Trophoblast cell (in vitro differentiated cells and primary cell): Measurements from ENCODE around the gene KCTD2.

Experiments used
- DNase-seq, 2 donors: peaks; one replicate each; pipeline ENCODE4 v3.0.0-alpha.2; 2016
- H2AFZ ChIP-seq: 2 replicates; pipeline ENCODE4 v1.6.1; 2013; ENCODE audit warnings: low read length, moderate library complexity, mild to moderate bottlenecking; ENCODE audit not compliant: insufficient read depth, poor library complexity
- H2AK5ac ChIP-seq: 2 replicates; pipeline ENCODE4 v1.6.1; 2013; ENCODE audit warnings: mild to moderate bottlenecking, low read length
- H2BK120ac ChIP-seq: 2 replicates; pipeline ENCODE4 v1.6.1; 2013; ENCODE audit warnings: low read length, mild to moderate bottlenecking, moderate library complexity; ENCODE audit not compliant: insufficient read depth, poor library complexity
- H2BK12ac ChIP-seq: 2 replicates; pipeline ENCODE4 v1.6.1; 2013; ENCODE audit warnings: mild to moderate bottlenecking, low read length, moderate library complexity
- H2BK5ac ChIP-seq: 2 replicates; pipeline ENCODE4 v1.6.1; 2013; ENCODE audit warnings: low read length, low read depth, moderate library complexity, mild to moderate bottlenecking; ENCODE audit not compliant: poor library complexity
- H3K14ac ChIP-seq: 2 replicates; pipeline ENCODE4 v1.6.1; 2013; ENCODE audit warnings: mild to moderate bottlenecking, low read length
- H3K18ac ChIP-seq: 2 replicates; pipeline ENCODE4 v1.6.1; 2013; ENCODE audit warnings: mild to moderate bottlenecking, low read length
- H3K23ac ChIP-seq: 2 replicates; pipeline ENCODE4 v1.6.1; 2013; ENCODE audit warnings: low read length
- H3K27ac ChIP-seq: 2 replicates; pipeline ENCODE4 v1.5.1; 2013; ENCODE audit warnings: low read depth, mild to moderate bottlenecking, inconsistent platforms, low read length, moderate library complexity
- H3K27me3 ChIP-seq: 2 replicates; pipeline ENCODE4 v1.6.1; 2013; ENCODE audit warnings: inconsistent platforms, mild to moderate bottlenecking, low read length, moderate library complexity; ENCODE audit not compliant: insufficient read depth
- H3K36me3 ChIP-seq, 2 experiments: 1 replicate in 1 of 2; 2 replicates in 1 of 2; pipeline ENCODE4 v1.6.1; 2013; ENCODE audit warnings: low read length in 2 of 2, mild to moderate bottlenecking in 2 of 2, moderate library complexity in 1 of 2; ENCODE audit not compliant: insufficient read depth in 2 of 2, control insufficient read depth in 1 of 2
- H3K4ac ChIP-seq: 2 replicates; pipeline ENCODE4 v1.6.1; 2013; ENCODE audit warnings: low read depth, mild to moderate bottlenecking, low read length, moderate library complexity
- H3K4me1 ChIP-seq, 2 experiments: 1 replicate in 1 of 2; 2 replicates in 1 of 2; pipeline ENCODE4 v1.6.1; 2013; ENCODE audit warnings: low read length in 2 of 2, mild to moderate bottlenecking in 2 of 2, moderate library complexity in 1 of 2; ENCODE audit not compliant: insufficient read depth in 2 of 2, control insufficient read depth in 1 of 2
- H3K4me2 ChIP-seq: 2 replicates; pipeline ENCODE4 v1.6.1; 2013; ENCODE audit warnings: inconsistent platforms, mild to moderate bottlenecking, low read length, moderate library complexity
- H3K4me3 ChIP-seq: 2 replicates; pipeline ENCODE4 v1.5.1; 2013; ENCODE audit warnings: mild to moderate bottlenecking, low read depth, low read length, inconsistent platforms
- H3K79me1 ChIP-seq: one replicate; pipeline ENCODE4 v1.6.1; 2013; ENCODE audit warnings: low read length
- H3K79me2 ChIP-seq: 2 replicates; pipeline ENCODE4 v1.6.1; 2013; ENCODE audit warnings: low read length, mild to moderate bottlenecking; ENCODE audit not compliant: control insufficient read depth, insufficient read depth, poor library complexity
- H3K9ac ChIP-seq: 2 replicates; pipeline ENCODE4 v1.6.1; 2013; ENCODE audit warnings: mild to moderate bottlenecking, low read length
- H3K9me3 ChIP-seq: 2 replicates; pipeline ENCODE4 v1.6.1; 2013; ENCODE audit warnings: low read depth, mild to moderate bottlenecking, control low read depth, inconsistent platforms, low read length; ENCODE audit not compliant: insufficient read depth
- H4K12ac ChIP-seq: 2 replicates; pipeline ENCODE4 v1.6.1; 2013; ENCODE audit warnings: low read depth, mild to moderate bottlenecking, low read length, moderate library complexity
- H4K8ac ChIP-seq: 2 replicates; pipeline ENCODE4 v1.6.1; 2013; ENCODE audit warnings: low read depth, mild to moderate bottlenecking, low read length, moderate library complexity
- H4K91ac ChIP-seq: one replicate; pipeline ENCODE4 v1.6.1; 2013; ENCODE audit warnings: low read depth, mild to moderate bottlenecking, low read length, moderate library complexity
- WGBS: extraction: QIAGEN DNeasy Blood & Tissue Kit; methylation state at CpG from one replicate; pipeline ENCODE4 v1.1.7; 2013; ENCODE audit warnings: missing lambda C conversion rate; ENCODE audit not compliant: insufficient read length, insufficient coverage; ENCODE audit errors: extremely low coverage; 5-methylcytosine and 5-hydroxymethylcytosine counted together

The KCTD2 gene

GRCh38 chr17:75093548-75094158 lies 46.6 kb downstream of the KCTD2 start:
- Histone ChIP-seq H3K9ac (no peak overlapping the region), H2BK12ac (peak overlapping the region; percentile 91), H3K4me2 (peak overlapping the region; percentile 37), H4K8ac (peak overlapping the region; percentile 77), H3K4ac (peak overlapping the region; percentile 64), H3K36me3 (peaks cover 6 to 9% of the 10 kb centered on the region in 2 experiments), H2AFZ (no peak overlapping the region), H3K79me2 (peaks cover 10% of the 10 kb centered on the region), H2AK5ac (peak overlapping the region; percentile 93), H2BK120ac (peak overlapping the region; percentile 79), H3K27ac (peak overlapping the region; percentile 65), H4K12ac (peak overlapping the region; percentile 45), H3K27me3 (no peaks in the 10 kb centered on the region), H3K79me1 (peaks cover 22% of the 10 kb centered on the region), H3K4me3 (no peak overlapping the region), H3K14ac (peak overlapping the region; percentile 88), H3K9me3 (peaks cover 5% of the 10 kb centered on the region), H3K4me1 (peaks cover 43 to 46% of the 10 kb centered on the region in 2 experiments), H3K23ac (no peak overlapping the region), H3K18ac (peak overlapping the region; percentile 87), H4K91ac (peak overlapping the region; percentile 92), H2BK5ac (peak overlapping the region; percentile 68)
- peak; percentile 94 to 96 for DNase-seq
- WGBS, result no CpG with 5 or more reads among the region's 18 CpGs

- Histone ChIP-seq H3K23ac (no peak overlapping the region), H2AFZ (no peak overlapping the region), H3K27ac (no peak overlapping the region), H2BK12ac (peak overlapping the region; percentile 39), H2AK5ac (peak overlapping the region; percentile 10), H3K79me2 (peaks cover 6% of the 10 kb centered on the region), H4K8ac (no peak overlapping the region), H3K4me1 (peaks cover 38 to 39% of the 10 kb centered on the region in 2 experiments), H3K36me3 (peaks cover 13 to 14% of the 10 kb centered on the region in 2 experiments), H2BK5ac (no peak overlapping the region), H3K9me3 (peaks cover 5% of the 10 kb centered on the region), H3K4me3 (no peak overlapping the region), H3K4me2 (no peak overlapping the region), H3K18ac (peak overlapping the region; percentile 10), H3K4ac (no peak overlapping the region), H4K12ac (no peak overlapping the region), H3K79me1 (peaks cover 19% of the 10 kb centered on the region), H3K9ac (no peak overlapping the region), H2BK120ac (no peak overlapping the region), H4K91ac (peak overlapping the region; percentile 29), H3K14ac (peak overlapping the region; percentile 8), H3K27me3 (no peaks in the 10 kb centered on the region)
- peak in 1 of 2 donors; percentile 46 for DNase-seq
- WGBS, result no CpG with 5 or more reads among the region's 16 CpGs
Measured at GRCh38 chr17:75094871-75095399, 47.9 kb downstream of the KCTD2 start.

- peaks cover 33% of the 10 kb centered on the region in 2 experiments for H3K4me1 ChIP-seq
- no peak overlapping the region for H2BK12ac ChIP-seq
- H4K91ac ChIP-seq, result peak overlapping the region; percentile 15
- H3K9me3 ChIP-seq, result peaks cover 8% of the 10 kb centered on the region
- H3K27ac ChIP-seq, result peak overlapping the region; percentile 8
- H2BK5ac ChIP-seq, result no peak overlapping the region
- DNase-seq, result peak; percentile 93 to 95
- H3K27me3 ChIP-seq, result no peaks in the 10 kb centered on the region
- no peak overlapping the region for H2BK120ac ChIP-seq
- H3K4me2 ChIP-seq, result no peak overlapping the region
- no peak overlapping the region for H4K12ac ChIP-seq
- no peak overlapping the region for H3K18ac ChIP-seq
- no peak overlapping the region for H3K4me3 ChIP-seq
- no peak overlapping the region for H3K4ac ChIP-seq
- H2AFZ ChIP-seq, result no peak overlapping the region
- no peak overlapping the region for H3K14ac ChIP-seq
- peaks cover 22% of the 10 kb centered on the region in 2 experiments for H3K36me3 ChIP-seq
- WGBS, result no CpG with 5 or more reads among the region's 14 CpGs
- H3K9ac ChIP-seq, result no peak overlapping the region
- H3K79me1 ChIP-seq, result peaks cover 16% of the 10 kb centered on the region
- no peak overlapping the region for H4K8ac ChIP-seq
- H2AK5ac ChIP-seq, result no peak overlapping the region
- no peak overlapping the region for H3K23ac ChIP-seq
- H3K79me2 ChIP-seq, result peaks cover 5% of the 10 kb centered on the region
Measured at GRCh38 chr17:75096082-75096625, 49.1 kb downstream of the KCTD2 start.

- Histone ChIP-seq H4K91ac (peak overlapping the region; percentile 16), H3K4me3 (no peak overlapping the region), H2AFZ (no peak overlapping the region), H3K14ac (no peak overlapping the region), H2AK5ac (peak overlapping the region; percentile 0), H3K4me1 (peaks cover 18 to 20% of the 10 kb centered on the region in 2 experiments), H2BK5ac (no peak overlapping the region), H2BK120ac (no peak overlapping the region), H3K18ac (peak overlapping the region; percentile 13), H3K4ac (no peak overlapping the region), H4K12ac (no peak overlapping the region), H3K79me1 (peaks cover 16% of the 10 kb centered on the region), H3K9ac (no peak overlapping the region), H3K23ac (no peak overlapping the region), H3K4me2 (no peak overlapping the region), H3K9me3 (peaks cover 8% of the 10 kb centered on the region), H3K27ac (no peak overlapping the region), H3K36me3 (peaks cover 22% of the 10 kb centered on the region in 2 experiments), H4K8ac (no peak overlapping the region), H2BK12ac (no peak overlapping the region), H3K27me3 (no peaks in the 10 kb centered on the region), H3K79me2 (peaks cover 5% of the 10 kb centered on the region)
- DNase-seq, result no peak
- WGBS, result no CpG with 5 or more reads among the region's 7 CpGs
Measured at GRCh38 chr17:75097865-75098264, 50.8 kb downstream of the KCTD2 start.
